HepG2 (cell line): Measurements from ENCODE around the gene HAUS5. TPM values are rescaled to one million over a fixed set of nuclear protein-coding genes. Genes with fewer than 3 reads are reported as not detected.

Experiments
- CAMTA2 ChIP-seq: sonication (generic); formaldehyde crosslinking; IDR thresholded peaks from 2 replicates; pipeline ENCODE4 v1.4.0; 2020; ENCODE audit warnings: mild to moderate bottlenecking, missing genetic modification reagents, borderline replicate concordance
- EP300 ChIP-seq, 3 experiments: sonication (generic) in 1 of 3; formaldehyde crosslinking in 1 of 3; IDR thresholded peaks; 2 replicates each; pipeline versions ENCODE4 v1.5.1 to v1.6.1; 2011 to 2020; ENCODE audit warnings: low read depth in 2 of 3, low read length in 2 of 3, borderline replicate concordance in 1 of 3, improper control_type of control experiment in 1 of 3, mild to moderate bottlenecking in 1 of 3, missing genetic modification reagents in 1 of 3, moderate library complexity in 1 of 3
- FOXA3 ChIP-seq: IDR thresholded peaks from 2 replicates; pipeline ENCODE4 v1.6.1; 2016; ENCODE audit warnings: missing genetic modification reagents, missing compliant biosample characterization
- JUN ChIP-seq: sonication (generic); formaldehyde crosslinking; IDR thresholded peaks from 2 replicates; pipeline ENCODE4 v1.4.0; 2020; ENCODE audit warnings: mild to moderate bottlenecking, missing genetic modification reagents
- KMT2B ChIP-seq: IDR thresholded peaks from 2 replicates; pipeline ENCODE4 v1.6.1; 2016; ENCODE audit warnings: missing genetic modification reagents, missing compliant biosample characterization
- MAZ ChIP-seq, 2 experiments: sonication (generic) in 1 of 2; formaldehyde crosslinking in 1 of 2; IDR thresholded peaks; 2 replicates each; pipeline versions ENCODE4 v1.5.0 to v1.6.1; 2012 to 2020; ENCODE audit warnings: low read depth in 2 of 2, mild to moderate bottlenecking in 2 of 2, borderline replicate concordance in 1 of 2, improper control_type of control experiment in 1 of 2, low read length in 1 of 2, missing genetic modification reagents in 1 of 2, moderate library complexity in 1 of 2
- MXI1 ChIP-seq: IDR thresholded peaks from 3 replicates; pipeline ENCODE4 v1.6.1; 2012; ENCODE audit warnings: low read depth, low read length, inconsistent platforms, borderline replicate concordance
- MYC ChIP-seq: sonication (generic); formaldehyde crosslinking; IDR thresholded peaks from 2 replicates; pipeline ENCODE4 v1.9.0; 2021; ENCODE audit warnings: missing genetic modification reagents, borderline replicate concordance
- MYNN ChIP-seq: sonication (generic); formaldehyde crosslinking; IDR thresholded peaks from 2 replicates; pipeline ENCODE4 v1.4.0; 2020; ENCODE audit warnings: mild to moderate bottlenecking, low read depth, missing genetic modification reagents
- NFE2L1 ChIP-seq: sonication (generic); formaldehyde crosslinking; IDR thresholded peaks from 2 replicates; pipeline ENCODE4 v1.4.0; 2020; ENCODE audit warnings: missing genetic modification reagents, mild to moderate bottlenecking, borderline replicate concordance
- POGZ ChIP-seq: sonication (generic); formaldehyde crosslinking; IDR thresholded peaks from 2 replicates; pipeline ENCODE4 v1.4.0; 2020; ENCODE audit warnings: mild to moderate bottlenecking, missing genetic modification reagents
- POLR2AphosphoS5 ChIP-seq: IDR thresholded peaks from 2 replicates; pipeline ENCODE4 v1.6.1; 2012; ENCODE audit warnings: low read depth, low read length
- PRPF4 ChIP-seq: fragments of 200-400 bp; formaldehyde crosslinking; IDR thresholded peaks from 2 replicates; pipeline ENCODE4 v1.6.1; 2016; ENCODE audit warnings: low read length, low read depth; ENCODE audit not compliant: poor library complexity, severe bottlenecking
- SMAD1 ChIP-seq: sonication (generic); formaldehyde crosslinking; IDR thresholded peaks from 2 replicates; pipeline ENCODE4 v1.4.0; 2020; ENCODE audit warnings: missing genetic modification reagents, low read depth, mild to moderate bottlenecking, borderline replicate concordance
- SRF ChIP-seq: IDR thresholded peaks from 2 replicates; pipeline ENCODE4 v1.6.1; 2011; ENCODE audit warnings: mild to moderate bottlenecking, low read depth, low read length, moderate library complexity
- XBP1 ChIP-seq: sonication (generic); formaldehyde crosslinking; IDR thresholded peaks from 2 replicates; pipeline ENCODE4 v1.5.0; 2020; ENCODE audit warnings: missing genetic modification reagents
- ZIK1 ChIP-seq: sonication (generic); formaldehyde crosslinking; IDR thresholded peaks from 2 replicates; pipeline ENCODE4 v1.5.0; 2020; ENCODE audit warnings: mild to moderate bottlenecking, low read depth, missing genetic modification reagents, borderline replicate concordance
- ZNF17 ChIP-seq: sonication (generic); formaldehyde crosslinking; IDR thresholded peaks from 2 replicates; pipeline ENCODE4 v1.5.0; 2020; ENCODE audit warnings: mild to moderate bottlenecking, missing genetic modification reagents
- ZNF274 ChIP-seq: sonication (generic); formaldehyde crosslinking; IDR thresholded peaks from 2 replicates; pipeline ENCODE4 v1.5.1; 2020; ENCODE audit warnings: mild to moderate bottlenecking, missing genetic modification reagents
- ZNF441 ChIP-seq: sonication (generic); formaldehyde crosslinking; IDR thresholded peaks from 2 replicates; pipeline ENCODE4 v1.7.0; 2021; ENCODE audit warnings: missing genetic modification reagents, borderline replicate concordance
- ZNF512 ChIP-seq: sonication (generic); formaldehyde crosslinking; IDR thresholded peaks from 2 replicates; pipeline ENCODE4 v1.4.0; 2020; ENCODE audit warnings: mild to moderate bottlenecking, missing genetic modification reagents
- ZNF572 ChIP-seq: sonication (generic); formaldehyde crosslinking; IDR thresholded peaks from 2 replicates; pipeline ENCODE4 v1.5.1; 2020; ENCODE audit warnings: mild to moderate bottlenecking, missing genetic modification reagents
- ZNF678 ChIP-seq: sonication (generic); formaldehyde crosslinking; IDR thresholded peaks from 2 replicates; pipeline ENCODE4 v1.4.0; 2020; ENCODE audit warnings: mild to moderate bottlenecking, missing genetic modification reagents
- ZNF784 ChIP-seq: sonication (generic); formaldehyde crosslinking; IDR thresholded peaks from 2 replicates; pipeline ENCODE4 v1.5.1; 2020; ENCODE audit warnings: missing genetic modification reagents, mild to moderate bottlenecking, borderline replicate concordance
- polyA plus RNA-seq, 8 experiments: library from polyadenylated mRNA; depleted of rRNA in 3 of 8; stranded (reverse) in 7 of 8; unstranded in 1 of 8; fragments of >200 nt; fragmentation: Illumina TruSeq in 4 of 8; extraction: Trizol in 4 of 8; gene quantifications; 2 replicates each; pipeline versions ENCODE4 v1.2.1 to v1.2.3, GENCODE V29; 2011 to 2016; ENCODE audit warnings: low read depth in 4 of 8, missing spikeins in 1 of 8, mixed read lengths in 1 of 8; ENCODE audit not compliant: insufficient read depth in 1 of 8
- total RNA-seq, 5 experiments: library from RNA; depleted of rRNA; stranded (reverse); fragments of >200 nt; fragmentation: Illumina TruSeq; extraction: Trizol; gene quantifications; 2 replicates each; pipeline ENCODE4 v1.2.3, GENCODE V29; 2016; ENCODE audit warnings: low read depth in 1 of 5
- TF ChIP-seq, protein P1 (sequence below): sonication (generic); formaldehyde crosslinking; IDR thresholded peaks from 2 replicates; pipeline ENCODE4 v1.5.0; 2020; ENCODE audit warnings: missing genetic modification reagents
- TF ChIP-seq, protein P2 (sequence below): sonication (generic); formaldehyde crosslinking; IDR thresholded peaks from 2 replicates; pipeline ENCODE4 v1.5.0; 2020; ENCODE audit warnings: mild to moderate bottlenecking, low read depth, missing genetic modification reagents, borderline replicate concordance

Gene HAUS5
- total and polyA plus RNA-seq, 2 of the 13 experiments (the other 11 are each of a cell fraction or from before 2014, with no cell fraction given), result 10.3 to 17.7 TPM

- TF ChIP-seq PRPF4, result no peak
- TF ChIP-seq, protein P1, sequence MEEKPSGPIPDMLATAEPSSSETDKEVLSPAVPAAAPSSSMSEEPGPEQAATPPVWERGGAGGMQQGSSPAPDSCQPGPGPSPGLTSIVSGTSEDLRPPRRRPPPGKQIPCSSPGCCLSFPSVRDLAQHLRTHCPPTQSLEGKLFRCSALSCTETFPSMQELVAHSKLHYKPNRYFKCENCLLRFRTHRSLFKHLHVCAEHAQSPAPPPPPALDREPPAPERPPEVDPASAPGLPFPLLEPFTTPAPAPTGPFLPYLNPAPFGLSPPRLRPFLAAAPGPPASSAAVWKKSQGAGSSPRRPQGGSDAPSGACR (CRISPR knock-in tag), result peak; percentile 64
- 0 out of 2 replicates have a peak, but pooled peaks have one; percentile 57 for TF ChIP-seq ZNF784 (CRISPR knock-in tag)
- TF ChIP-seq POLR2AphosphoS5, result peak; percentile 66
- peak; percentile 91 for TF ChIP-seq SRF
- TF ChIP-seq MYNN, result no peak
- TF ChIP-seq MYC (CRISPR knock-in tag), result peak; percentile 36; the same call in 1 of the 2 replicates
- no peak for TF ChIP-seq NFE2L1
- no peak for TF ChIP-seq ZNF512
- no peak for TF ChIP-seq ZNF17 (CRISPR knock-in tag)
- TF ChIP-seq EP300 (IDR thresholded peaks at IDR 0.05; ENCODE audit: low read depth in 2 of 2, low read length in 2 of 2), result no peak; a peak in 1 of 4 replicates
- peak; percentile 43 for TF ChIP-seq EP300 (CRISPR knock-in tag; IDR thresholded peaks at IDR 0.05; ENCODE audit: borderline replicate concordance)
- TF ChIP-seq ZNF572 (CRISPR knock-in tag), result no peak
- peak; percentile 69; the same call in 1 of the 3 replicates for TF ChIP-seq MXI1
- no peak; the same call in 1 of the 2 replicates for TF ChIP-seq ZNF441 (CRISPR knock-in tag)
- peak; percentile 75; the same call in 1 of the 2 replicates for TF ChIP-seq JUN (CRISPR knock-in tag)
- TF ChIP-seq POGZ (CRISPR knock-in tag), result peak; percentile 97
- TF ChIP-seq, protein P2, sequence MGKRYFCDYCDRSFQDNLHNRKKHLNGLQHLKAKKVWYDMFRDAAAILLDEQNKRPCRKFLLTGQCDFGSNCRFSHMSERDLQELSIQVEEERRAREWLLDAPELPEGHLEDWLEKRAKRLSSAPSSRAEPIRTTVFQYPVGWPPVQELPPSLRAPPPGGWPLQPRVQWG (CRISPR knock-in tag), result no peak
- no peak for TF ChIP-seq ZIK1 (CRISPR knock-in tag)
- peak; percentile 93 for TF ChIP-seq KMT2B (CRISPR knock-in tag)
- peak; percentile 58; the same call in 1 of the 2 replicates for TF ChIP-seq MAZ (IDR thresholded peaks at IDR 0.05; ENCODE audit: borderline replicate concordance, low read depth, low read length)
- TF ChIP-seq MAZ (CRISPR knock-in tag; IDR thresholded peaks at IDR 0.05; ENCODE audit: low read depth), result peak; percentile 89
- no peak for TF ChIP-seq ZNF678 (CRISPR knock-in tag)
- no peak for TF ChIP-seq ZNF274 (CRISPR knock-in tag)
- 0 out of 2 replicates have a peak, but pooled peaks have one; percentile 33 for TF ChIP-seq FOXA3 (CRISPR knock-in tag)
- TF ChIP-seq XBP1, result peak; percentile 85; the same call in 1 of the 2 replicates
- peak; percentile 25; the same call in 1 of the 2 replicates for TF ChIP-seq CAMTA2 (CRISPR knock-in tag)
- no peak for TF ChIP-seq SMAD1 (CRISPR knock-in tag)
Observed at GRCh38 chr19:35628565-35629331, 16.2 kb downstream of the HAUS5 start, which contains the start of gene RBM42 (continued).
